DMS79 (cell line): ENCODE data around the gene PPP1R12B.
A peak's percentile ranks its signal among the peaks of the same experiment; 100 is the strongest.
"Not testable (repeated sequence)": the region's sequence is repeated elsewhere in the genome, so short reads cannot be mapped to it uniquely, and the experiment has no call there.

Experiments used
- DNase-seq: peaks from one replicate; lab custom pipeline; 2025; lab: John Stamatoyannopoulos, UW

Gene PPP1R12B

DNA sequence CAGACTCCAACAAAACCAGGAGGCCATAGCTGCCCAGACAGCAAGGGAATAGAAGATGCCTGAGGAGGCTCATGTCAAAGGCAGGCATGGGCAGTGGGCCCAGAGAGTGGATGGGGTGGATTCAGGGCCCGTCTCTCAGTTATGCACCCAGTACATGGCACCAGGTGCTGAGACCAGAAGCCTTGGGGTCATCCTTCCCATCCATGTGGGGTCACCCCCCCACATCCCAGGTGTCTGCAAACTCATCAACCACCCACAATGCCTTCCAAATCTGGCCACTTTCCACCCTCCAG is 266.7 kb downstream of the PPP1R12B start:
- not testable (repeated sequence) for DNase-seq

DNA sequence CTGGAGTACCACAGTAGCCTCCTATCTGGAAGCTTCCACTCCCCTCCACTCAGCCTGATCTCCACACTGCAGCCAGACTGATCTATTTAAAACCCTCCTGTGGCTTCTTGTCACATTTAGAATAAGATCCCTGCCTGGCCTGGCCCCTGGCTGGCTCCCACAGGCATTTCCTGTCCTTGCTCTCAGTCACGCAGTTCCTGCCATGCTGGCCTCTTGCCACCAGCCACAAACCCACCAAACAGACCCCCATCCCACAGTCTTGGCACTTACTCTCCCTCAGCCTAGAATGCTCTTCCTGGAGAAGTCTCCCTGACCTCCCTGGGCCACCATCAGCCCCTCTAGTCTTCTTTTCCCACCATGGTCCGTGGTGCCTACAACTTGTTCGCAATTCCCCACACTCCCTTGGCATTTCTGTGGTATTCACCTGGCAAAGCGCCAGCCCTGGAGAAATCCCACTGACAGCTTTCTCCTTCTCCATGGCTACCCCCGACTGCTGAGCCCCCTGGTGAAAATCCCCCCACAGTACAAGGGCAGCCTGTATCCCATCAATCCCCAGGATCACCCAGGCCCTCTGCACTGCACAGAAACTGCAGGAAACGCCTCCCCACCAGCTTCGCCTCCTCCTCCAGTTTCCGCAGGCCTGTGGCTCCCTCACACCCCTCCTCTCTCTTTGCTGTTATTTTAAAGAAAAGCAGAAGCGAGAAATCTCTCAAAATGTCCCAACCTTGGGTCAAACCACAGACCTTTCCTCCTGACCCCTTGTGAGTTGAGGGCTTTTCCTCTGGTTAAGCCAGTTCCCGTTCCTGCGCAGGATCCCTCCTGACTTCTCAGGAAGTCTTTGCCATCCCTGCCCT is 267.2 kb downstream of the PPP1R12B start:
- DNase-seq = peak; percentile 60

DNA sequence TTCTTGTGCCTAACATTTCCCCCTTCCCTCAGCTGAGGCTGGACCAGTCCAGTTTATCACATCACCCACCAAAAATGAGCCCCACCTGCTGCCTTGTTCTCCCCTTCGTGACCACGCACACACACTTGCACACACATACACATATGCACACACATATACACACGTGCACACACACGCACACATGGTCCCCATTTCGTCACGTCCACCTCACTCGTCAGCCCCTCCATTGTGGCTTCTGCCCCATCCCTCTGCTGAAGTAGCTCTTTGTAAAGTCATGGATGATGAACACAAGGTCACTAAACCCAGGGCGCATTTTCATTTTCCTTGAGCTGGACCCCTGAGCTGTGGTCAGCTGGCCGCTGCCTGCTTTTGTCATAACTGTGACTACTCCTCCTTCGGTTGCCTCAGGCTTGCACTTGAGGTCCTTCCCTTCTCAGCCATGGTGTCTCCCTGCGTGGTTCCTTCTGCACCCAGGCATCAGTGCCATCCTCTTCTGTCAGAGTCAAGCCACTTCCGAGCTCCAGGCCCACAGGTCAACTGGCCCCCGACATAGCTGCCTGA is 267.9 kb downstream of the PPP1R12B start:
- DNase-seq = no peak

DNA sequence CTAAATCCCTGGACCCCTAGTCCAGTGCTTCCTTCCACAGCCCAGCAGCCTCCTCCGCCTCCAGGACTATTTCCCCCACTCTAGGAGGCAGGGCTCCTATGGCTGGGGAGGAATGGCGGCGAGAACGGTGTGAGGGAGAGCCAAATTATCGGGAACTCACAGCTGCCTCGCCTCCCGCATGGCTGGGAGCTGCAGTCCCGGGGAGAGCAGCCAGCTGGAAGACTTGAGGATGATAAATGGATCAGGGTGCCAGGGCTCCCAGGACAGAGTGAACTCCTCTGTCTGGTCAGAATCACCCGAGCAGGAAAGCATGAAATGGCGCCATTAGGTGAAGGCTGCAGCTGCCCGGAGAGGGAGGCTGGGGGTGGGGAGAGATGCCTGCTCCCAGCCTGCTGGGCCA is 270.5 kb downstream of the PPP1R12B start:
- not testable (repeated sequence) for DNase-seq

DNA sequence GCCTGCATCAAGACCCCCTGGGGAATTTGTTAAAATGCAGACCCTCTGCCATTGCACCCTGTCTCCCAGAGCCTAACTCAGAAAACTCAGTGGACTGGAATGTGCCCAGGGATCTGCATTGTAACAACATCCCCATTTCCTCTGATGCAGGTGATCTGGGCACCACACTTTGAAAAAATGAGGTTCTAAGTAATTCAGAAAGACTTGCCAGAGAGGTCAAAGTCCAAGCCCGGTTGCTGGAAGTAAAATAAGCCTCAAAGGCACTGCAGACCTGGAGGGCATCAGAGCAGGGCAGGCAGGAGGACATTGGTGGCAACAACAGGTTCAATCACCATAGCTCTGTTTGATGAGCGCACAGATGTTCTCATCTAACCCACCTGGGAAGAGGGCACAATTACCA is 271.0 kb downstream of the PPP1R12B start:
- DNase-seq = no peak

DNA sequence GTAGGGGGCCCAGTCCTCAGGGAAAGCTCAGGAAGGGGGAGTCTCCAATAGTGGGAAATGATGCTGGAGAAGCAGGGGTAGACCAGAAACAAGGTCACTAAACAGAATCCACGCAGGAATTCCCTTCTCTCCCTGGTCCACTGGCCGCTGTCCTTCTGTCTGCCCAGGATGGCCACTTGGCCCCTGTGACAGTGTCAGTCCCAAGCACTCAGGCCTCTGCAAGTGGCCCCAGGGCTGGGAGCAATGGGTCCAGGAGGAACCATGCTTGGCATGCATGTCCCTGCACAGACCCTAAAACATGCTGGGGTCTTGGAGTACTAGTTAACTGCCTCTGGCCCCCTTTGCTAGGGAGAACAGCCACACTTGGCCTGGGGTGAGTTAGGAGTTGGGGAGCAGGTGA is 271.5 kb downstream of the PPP1R12B start:
- DNase-seq = not testable (repeated sequence)

DNA sequence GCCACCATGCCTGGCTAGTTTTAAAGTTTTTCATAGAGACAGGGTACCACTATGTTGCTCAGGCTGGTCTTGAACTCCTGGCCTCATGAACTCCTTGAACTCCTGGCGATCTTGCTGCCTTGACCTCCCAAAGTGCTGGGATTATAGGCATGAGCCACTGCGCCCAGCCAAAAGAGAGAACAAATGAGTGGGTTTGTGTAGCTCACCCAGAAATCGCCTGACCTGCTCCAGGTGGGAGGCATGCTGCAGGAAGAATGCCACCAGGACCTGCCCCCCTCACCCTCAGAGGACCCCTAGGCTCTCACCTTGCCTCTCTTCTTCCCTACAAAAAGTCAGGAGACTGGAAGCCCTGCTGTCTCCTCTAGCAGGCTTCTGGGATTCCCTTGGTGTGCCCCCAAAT is 272.9 kb downstream of the PPP1R12B start:
- DNase-seq = no peak

DNA sequence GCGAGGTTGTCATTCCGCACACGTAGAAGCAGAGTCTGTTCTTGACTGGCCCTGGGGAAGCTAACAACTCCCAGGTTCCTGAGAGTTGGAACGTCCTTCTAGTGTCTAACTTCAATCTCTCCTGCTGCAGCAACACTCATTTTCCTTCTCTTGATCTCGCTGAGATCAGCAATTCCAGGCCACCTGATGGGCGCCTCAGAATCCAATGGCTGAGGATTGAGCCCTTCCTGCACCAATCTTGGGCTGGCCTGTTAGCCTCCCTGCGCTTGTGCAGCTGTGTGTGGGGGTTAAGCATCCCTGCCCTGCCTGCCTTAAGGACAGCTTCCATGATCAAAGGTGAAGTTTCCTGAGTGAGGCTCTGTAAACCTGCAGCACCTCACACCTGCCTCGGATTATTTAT is 273.9 kb downstream of the PPP1R12B start:
- DNase-seq = no peak

DNA sequence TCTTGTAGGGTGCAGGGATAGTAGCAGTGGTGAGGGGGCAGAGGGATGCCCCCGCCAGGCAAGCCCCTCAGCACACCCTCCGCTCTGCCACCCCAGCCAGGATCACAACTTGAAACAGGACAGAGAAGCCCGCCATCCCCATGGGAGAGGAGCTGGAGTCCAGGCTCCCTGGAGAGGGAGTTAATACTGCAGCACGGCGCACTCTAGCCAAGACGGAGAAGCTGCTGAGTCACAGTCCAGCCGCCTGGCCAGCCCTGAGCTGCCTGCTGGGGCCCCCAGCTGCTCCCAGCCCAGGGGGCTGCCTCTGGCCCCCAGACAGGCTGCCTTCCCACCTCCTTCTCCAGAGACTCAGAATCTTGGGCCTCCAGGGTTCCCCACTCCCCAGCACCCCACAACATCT is 274.6 kb downstream of the PPP1R12B start:
- no peak for DNase-seq

DNA sequence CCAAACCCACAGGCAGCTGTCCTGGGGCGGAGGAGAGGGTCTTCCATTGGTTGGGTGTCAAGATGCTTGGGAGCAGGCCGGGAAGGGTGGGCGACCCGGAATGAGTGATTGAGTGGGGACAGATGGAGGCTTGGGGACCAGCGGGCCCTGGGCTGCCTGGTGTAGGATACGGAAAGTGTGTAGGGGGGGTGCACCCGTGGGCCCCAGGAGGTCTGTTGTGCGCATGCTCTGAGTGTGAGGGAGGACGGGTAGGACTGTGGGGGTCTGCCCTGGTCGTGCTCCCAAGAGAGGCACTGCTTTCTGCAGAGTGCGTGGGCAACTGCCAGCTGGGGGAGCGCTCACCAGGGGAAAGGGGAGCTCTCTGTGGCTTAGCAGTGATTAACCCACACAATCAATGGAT is 275.0 kb downstream of the PPP1R12B start:
- DNase-seq = not testable (repeated sequence)

DNA sequence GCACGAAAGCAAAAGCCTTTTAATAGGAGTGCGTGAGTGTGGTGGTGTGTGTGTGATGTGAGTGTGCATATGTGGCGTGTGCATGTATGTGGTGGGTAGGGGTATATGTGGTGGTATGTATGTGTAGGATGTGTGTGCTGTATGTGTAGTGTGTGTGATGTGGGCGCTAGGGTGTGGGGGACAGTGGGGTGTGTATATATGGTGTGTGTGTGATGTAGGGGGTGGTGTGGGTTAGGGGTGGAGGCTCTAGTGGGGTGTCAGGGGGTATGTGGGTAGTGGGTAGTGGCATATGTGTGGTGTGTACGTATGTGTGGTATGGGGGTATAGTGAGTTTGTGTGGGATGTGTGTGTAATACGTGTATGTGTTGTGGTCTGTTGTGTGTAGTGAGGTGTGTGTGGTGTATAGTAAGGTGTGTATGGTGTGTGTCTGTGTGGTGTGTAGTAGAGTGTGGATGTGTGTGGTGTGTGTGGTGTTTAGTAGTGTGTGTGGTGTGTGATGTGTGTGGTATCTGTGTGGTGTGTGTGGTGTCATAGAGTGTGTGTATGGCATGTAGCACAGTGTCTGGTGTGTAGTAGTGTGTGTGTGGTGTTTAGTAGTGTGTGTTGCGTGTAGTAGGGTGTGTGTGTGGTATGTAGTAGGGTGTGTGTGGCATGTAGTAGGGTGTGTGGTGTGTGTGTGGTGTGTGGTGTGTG is 275.7 kb downstream of the PPP1R12B start:
- DNase-seq = no peak

DNA sequence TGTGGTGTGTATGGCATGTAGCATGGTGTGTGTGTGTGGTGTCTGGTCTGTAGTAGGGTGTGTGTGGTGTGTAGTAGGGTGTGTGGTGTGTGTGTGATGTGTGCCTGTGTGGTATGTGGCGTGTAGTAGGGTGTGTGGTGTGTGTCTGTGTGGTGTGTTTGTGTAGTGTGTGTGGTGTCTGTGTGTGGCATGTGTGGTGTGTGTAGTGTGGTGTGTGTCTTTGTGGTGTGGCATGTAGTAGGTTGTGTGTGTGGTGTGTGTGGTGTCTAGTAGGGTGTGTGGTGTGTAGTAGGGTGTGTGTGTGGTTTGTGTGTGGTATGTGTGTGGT is 276.2 kb downstream of the PPP1R12B start:
- DNase-seq = no peak

DNA sequence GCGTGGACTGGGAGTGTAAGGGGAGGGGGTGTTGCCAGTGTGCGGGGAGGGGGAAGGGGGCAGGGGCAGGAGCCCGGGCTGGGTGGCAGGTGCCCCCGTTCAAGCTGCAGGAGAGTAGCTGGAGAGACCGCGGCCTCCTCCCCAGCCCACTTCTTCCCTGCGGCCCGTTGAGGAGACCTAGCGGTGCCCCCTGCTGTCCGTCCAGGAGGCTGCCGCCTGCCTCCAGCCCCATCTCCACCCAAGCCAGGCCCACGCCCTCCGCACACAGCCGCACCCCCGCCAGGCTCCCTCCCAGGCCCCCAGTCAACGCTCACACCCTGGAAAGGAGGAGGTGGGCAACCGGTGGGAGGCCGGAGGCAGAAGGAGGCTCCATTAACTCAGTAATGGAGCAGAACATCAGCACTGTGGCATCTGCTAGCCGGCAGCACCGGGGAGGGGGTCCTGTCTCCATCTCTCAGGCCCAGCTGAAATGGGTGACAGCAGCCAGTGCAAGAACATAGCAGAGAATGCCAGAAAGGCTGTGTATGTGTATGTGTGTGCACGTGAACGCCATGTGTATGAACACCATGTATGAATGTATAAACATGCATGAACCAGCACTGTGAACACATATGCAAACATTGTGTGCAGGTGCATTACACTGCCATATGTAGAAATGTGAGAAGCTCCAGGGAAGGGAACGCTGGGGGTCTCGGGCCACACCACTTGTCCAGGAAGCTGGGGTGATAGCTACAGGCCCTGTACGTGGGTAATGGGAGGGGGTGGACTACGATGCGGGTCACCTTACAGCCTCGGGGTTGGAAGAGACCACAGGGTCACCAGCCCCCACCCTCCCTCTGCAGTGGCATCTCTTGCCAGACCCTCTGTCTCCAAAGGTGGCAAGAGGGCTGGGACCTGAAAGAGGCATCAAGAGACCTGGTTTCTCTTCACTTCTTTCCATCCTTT is 277.2 kb downstream of the PPP1R12B start:
- DNase-seq = no peak

DNA sequence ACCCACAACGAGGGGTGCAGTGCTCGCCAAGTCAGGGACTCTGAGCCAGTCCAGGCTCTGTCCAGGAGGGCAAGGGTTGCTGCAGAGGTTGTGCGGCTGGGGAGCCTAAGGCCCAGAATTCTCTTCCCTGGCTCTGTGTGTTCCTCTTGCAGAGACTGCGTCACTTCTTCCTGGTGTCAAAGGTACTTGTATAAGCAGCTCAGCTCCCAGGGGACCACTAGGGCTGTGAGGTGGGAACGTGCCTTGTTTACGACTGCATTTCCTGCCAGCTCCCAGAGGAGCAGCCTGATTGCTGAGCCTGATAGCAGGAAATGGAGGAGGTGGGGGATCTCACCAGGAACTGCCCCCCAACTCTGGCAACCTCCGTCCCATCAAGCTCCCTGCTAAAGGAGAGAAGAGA is 278.5 kb downstream of the PPP1R12B start:
- DNase-seq = peak; percentile 49

DNA sequence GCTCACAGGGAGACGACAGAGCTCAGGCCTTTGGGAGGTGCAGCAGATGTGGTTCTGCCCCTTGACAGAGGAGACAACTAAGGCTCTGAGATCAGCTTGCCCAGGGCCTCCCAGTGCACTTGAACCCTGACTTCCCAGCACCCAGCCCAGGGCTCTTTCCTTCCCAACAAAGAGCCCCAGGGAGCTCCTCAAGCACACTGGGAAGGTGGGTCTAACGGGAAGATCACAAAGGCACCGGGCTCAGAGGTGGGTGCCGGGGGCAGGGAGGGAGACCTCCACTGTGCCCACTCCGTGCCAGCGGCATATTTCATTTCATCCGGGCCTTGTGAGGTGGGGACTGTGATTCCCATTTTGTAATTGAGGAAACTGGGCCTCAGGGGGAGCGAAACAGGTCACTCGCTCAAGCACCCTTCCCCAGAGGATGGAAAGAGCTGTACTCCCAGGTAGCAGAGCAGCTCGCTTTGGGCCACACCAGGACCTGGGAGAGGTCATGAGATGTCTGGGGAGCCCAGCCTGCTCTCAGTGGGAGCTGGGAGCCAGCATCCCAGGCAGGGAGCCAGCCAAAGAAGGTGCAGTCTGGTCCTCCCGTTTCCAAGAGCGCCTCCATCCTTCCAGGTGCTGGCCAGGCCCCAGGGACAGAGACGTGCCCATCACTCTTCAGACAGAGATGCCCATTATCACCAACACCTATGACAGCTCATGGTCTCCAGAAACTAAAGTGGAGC is 279.5 kb downstream of the PPP1R12B start:
- no peak for DNase-seq

DNA sequence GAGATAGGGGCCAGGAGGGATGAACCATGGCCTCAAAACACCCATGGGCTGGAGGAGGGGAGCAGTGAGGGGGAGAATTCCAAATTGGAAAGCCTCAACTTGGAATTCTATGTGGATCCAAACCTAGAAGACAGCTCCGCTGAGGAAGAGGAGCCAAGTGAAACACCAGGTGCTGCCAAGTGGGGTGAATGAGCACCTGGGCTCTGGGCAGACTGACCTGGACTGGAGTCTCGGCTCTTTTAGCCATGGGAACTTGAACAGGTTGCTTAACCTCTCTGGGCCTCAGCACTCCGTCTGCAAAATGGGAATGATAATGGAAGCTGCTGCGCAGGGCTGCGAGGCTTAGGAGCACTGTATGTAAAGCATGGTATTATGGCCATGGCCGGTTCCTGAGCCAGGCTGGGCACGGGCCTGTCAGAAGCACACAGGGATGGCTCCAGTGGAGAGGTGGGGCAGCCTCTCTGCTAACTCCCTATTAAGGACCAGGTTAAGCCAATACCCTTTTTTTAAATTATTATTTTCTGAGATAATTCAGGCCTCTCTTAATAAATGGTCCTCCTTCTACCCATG is 280.2 kb downstream of the PPP1R12B start:
- DNase-seq = no peak

DNA sequence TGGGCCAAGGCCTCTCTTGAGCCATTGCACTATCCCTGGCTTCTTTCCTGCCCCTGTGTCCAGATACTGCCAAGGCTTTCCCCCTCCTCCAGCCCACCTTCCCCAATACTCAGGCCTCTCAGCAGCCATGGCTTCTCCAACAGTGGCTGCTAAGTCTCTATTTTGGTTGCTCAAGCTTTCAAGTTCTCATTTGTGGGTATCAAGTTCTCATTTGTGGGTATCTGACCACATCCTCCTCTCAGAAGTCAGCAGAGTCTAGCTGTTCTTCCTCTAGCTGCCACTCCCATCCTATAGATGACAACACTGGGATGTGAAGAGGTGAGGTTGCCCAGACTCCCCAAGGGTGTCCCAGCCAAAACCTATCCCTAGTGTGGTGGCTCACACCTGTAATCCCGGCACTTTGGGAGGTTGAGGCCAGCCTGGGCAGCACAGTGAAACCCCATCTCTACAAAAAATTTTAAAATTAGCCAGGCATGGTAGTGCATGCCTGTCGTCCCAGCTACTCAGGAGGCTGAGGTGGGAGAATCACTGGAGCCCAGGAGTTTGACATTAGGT is 280.8 kb downstream of the PPP1R12B start:
- not testable (repeated sequence) for DNase-seq

DNA sequence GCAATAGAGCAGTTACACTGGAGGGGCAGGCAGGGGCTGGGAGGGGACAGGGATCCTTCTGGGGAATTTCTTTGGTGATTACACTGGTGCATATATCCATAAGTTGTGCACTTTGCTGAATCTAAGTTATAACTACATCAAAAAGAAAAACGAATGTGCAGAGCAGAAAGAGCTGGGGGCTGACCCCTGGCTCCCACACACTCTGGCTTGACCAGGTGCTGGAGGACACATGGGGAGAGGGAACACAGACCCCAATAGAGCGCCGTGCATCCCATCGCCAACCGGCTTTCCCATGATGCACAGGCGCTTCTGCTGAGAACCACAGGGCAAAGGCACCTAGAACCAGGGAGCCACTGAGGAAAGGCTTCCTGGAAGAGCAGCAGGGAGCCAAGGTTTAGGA is 281.6 kb downstream of the PPP1R12B start:
- DNase-seq = not testable (repeated sequence)

DNA sequence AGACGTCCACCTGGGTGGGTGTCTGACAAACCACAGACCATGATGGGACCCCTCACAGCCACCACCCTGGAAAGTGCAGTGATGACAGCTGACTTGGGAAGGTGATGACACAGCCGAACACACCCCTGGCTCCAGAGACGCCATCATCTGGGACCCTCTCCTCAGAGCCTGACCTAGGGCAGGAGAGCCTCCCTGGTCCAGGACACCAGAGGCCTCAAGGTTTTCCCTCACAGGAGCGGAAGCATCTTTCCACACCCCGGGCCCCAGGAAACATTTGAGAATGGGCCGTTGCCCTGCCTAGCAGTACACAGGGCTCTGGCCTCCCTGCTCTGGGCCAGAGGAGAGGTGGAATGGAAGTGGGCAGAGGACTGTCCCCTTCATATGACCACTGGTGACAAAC is 282.0 kb downstream of the PPP1R12B start:
- no peak for DNase-seq

DNA sequence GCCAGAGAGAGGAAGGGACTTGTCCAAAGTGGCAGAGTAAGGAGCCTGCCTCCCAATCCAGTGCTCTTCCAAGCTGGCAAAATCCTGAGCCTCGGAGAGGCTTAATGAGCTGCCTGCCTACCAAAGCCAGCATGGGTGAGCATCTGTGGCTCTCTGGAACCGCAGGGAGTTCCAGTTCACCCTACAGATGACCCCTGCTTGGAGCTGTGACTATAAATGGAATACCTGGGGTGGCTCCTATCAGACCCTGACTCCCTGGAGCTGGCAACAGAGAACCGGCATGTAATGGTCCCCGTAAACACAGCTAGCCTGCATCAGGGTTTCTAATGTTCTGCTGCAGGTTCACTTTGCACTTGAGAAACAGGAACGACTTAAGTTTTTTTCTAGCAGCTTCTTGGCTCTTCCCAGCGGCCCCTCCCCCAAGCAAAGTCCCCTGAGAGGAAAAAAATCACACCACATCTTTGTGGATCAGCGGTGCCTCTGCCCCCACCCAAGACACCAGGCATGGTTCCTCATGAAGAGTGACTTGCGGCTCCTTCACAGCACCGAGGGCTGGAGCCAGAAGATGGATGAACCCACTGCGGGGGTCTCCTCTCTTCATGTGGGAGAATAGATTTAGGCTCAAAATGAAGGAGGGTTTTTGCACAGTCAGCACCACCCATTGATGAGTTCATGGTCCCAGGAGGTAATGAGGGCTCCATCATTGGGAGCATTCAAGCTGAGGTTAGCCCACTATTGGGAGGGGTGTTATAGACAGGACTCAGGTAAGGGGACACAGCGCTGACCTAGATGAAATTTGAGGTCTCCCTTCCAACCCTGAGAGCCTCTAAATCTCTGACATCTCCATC is 282.8 kb downstream of the PPP1R12B start:
- no peak for DNase-seq
